Liver (tissue), 9 donors: ENCODE data around the gene PPP1R12C. TPM values are rescaled to one million over a fixed set of nuclear protein-coding genes. Genes with fewer than 3 reads are reported as not detected.

Experiments
- DNase-seq: peaks from one replicate; pipeline ENCODE4 v3.0.0-alpha.2; 2017; ENCODE audit warnings: low spot score
- H3K27ac ChIP-seq, 2 donors: one replicate each; pipeline ENCODE4 v1.7.0; 2013; ENCODE audit warnings: inconsistent platforms in 2 of 2, low read length in 2 of 2, control low read depth in 1 of 2, low read depth in 1 of 2, mild to moderate bottlenecking in 1 of 2
- H3K27me3 ChIP-seq, 4 donors: one replicate each; pipeline versions ENCODE4 v1.6.1 to v1.7.0; 2013; ENCODE audit warnings: low read length in 3 of 4, inconsistent platforms in 1 of 4, mild to moderate bottlenecking in 1 of 4, moderate library complexity in 1 of 4; ENCODE audit not compliant: control insufficient read depth in 4 of 4, insufficient read depth in 4 of 4
- H3K36me3 ChIP-seq, 4 donors: one replicate each; pipeline versions ENCODE4 v1.6.1 to v1.7.0; 2013; ENCODE audit warnings: low read length in 3 of 4, mild to moderate bottlenecking in 3 of 4, low read depth in 1 of 4, moderate library complexity in 1 of 4; ENCODE audit not compliant: control insufficient read depth in 4 of 4, insufficient read depth in 3 of 4
- H3K4me1 ChIP-seq, 4 donors: one replicate each; pipeline versions ENCODE4 v1.6.1 to v1.7.0; 2013; ENCODE audit warnings: low read length in 3 of 4, mild to moderate bottlenecking in 3 of 4, moderate library complexity in 1 of 4; ENCODE audit not compliant: control insufficient read depth in 4 of 4, insufficient read depth in 4 of 4
- H3K4me3 ChIP-seq, 3 donors: one replicate each; pipeline versions ENCODE4 v1.6.1 to v1.7.0; 2013; ENCODE audit warnings: low read length in 3 of 3, control low read depth in 1 of 3, low read depth in 1 of 3, mild to moderate bottlenecking in 1 of 3
- H3K9ac ChIP-seq, 2 donors: one replicate each; pipeline ENCODE4 v1.7.0; 2013; ENCODE audit warnings: low read length in 2 of 2, mild to moderate bottlenecking in 2 of 2, moderate library complexity in 2 of 2, control low read depth in 1 of 2, low read depth in 1 of 2
- H3K9me3 ChIP-seq, 4 donors: one replicate each; pipeline versions ENCODE4 v1.6.1 to v1.7.0; 2013; ENCODE audit warnings: low read length in 3 of 4; ENCODE audit not compliant: control insufficient read depth in 4 of 4
- ATF3 ChIP-seq: IDR thresholded peaks from 2 replicates; pipeline ENCODE4 v1.6.1; 2016; ENCODE audit warnings: antibody characterized with exemption
- CTCF ChIP-seq: fragments of 150-350 bp; IDR thresholded peaks from 2 replicates; pipeline ENCODE4 v1.5.1; 2017; ENCODE audit warnings: improper control_type of control experiment, low read depth, low read length; ENCODE audit not compliant: missing input control
- EGR1 ChIP-seq, 2 donors: IDR thresholded peaks; 2 replicates each; pipeline ENCODE4 v1.6.1; 2016 to 2018; ENCODE audit warnings: antibody characterized with exemption in 2 of 2, low read depth in 2 of 2
- FOXA1 ChIP-seq: IDR thresholded peaks from 2 replicates; pipeline ENCODE4 v1.6.1; 2016; ENCODE audit warnings: antibody characterized with exemption
- FOXA2 ChIP-seq: IDR thresholded peaks from 2 replicates; pipeline ENCODE4 v1.6.1; 2016; ENCODE audit warnings: antibody characterized with exemption
- GABPA ChIP-seq, 2 donors: IDR thresholded peaks in 1 of 2; conservative IDR thresholded peaks in 1 of 2; 2 replicates each; pipeline ENCODE4 v1.6.1; 2016; ENCODE audit warnings: antibody characterized with exemption in 2 of 2, mild to moderate bottlenecking in 1 of 2, moderate library complexity in 1 of 2
- HNF4G ChIP-seq: IDR thresholded peaks from 2 replicates; pipeline ENCODE4 v1.6.1; 2016; ENCODE audit warnings: antibody characterized with exemption
- JUND ChIP-seq, 2 donors: IDR thresholded peaks; 2 replicates each; pipeline ENCODE4 v1.6.1; 2016; ENCODE audit warnings: antibody characterized with exemption in 2 of 2
- NR2F2 ChIP-seq: IDR thresholded peaks from 2 replicates; pipeline ENCODE4 v1.6.1; 2016; ENCODE audit warnings: antibody characterized with exemption
- RAD21 ChIP-seq, 2 donors: IDR thresholded peaks; 2 replicates each; pipeline ENCODE4 v1.6.1; 2016; ENCODE audit warnings: antibody characterized with exemption in 2 of 2, mild to moderate bottlenecking in 2 of 2
- SP1 ChIP-seq: IDR thresholded peaks from 2 replicates; pipeline ENCODE4 v1.6.1; 2018; ENCODE audit warnings: antibody characterized with exemption, mild to moderate bottlenecking
- TAF1 ChIP-seq: conservative IDR thresholded peaks from 2 replicates; pipeline ENCODE4 v1.6.1; 2016; ENCODE audit warnings: antibody characterized with exemption, mild to moderate bottlenecking
- YY1 ChIP-seq: IDR thresholded peaks from 2 replicates; pipeline ENCODE4 v1.6.1; 2016; ENCODE audit warnings: antibody characterized with exemption, mild to moderate bottlenecking
- ZBTB33 ChIP-seq: IDR thresholded peaks from 2 replicates; pipeline ENCODE4 v1.6.1; 2016; ENCODE audit warnings: antibody characterized with exemption
- WGBS: extraction: QIAGEN DNeasy Blood & Tissue Kit; methylation state at CpG from one replicate; pipeline ENCODE4 v1.1.7; 2013; 5-methylcytosine and 5-hydroxymethylcytosine counted together
- polyA plus RNA-seq, 2 donors: library from polyadenylated mRNA; stranded (reverse) in 1 of 2; unstranded in 1 of 2; fragments of 200-250 nt in 1 of 2; fragments of >200 nt in 1 of 2; fragmentation: Nextera tagmentation in 1 of 2; extraction: Ambion mirVana in 1 of 2; gene quantifications; one replicate each; pipeline versions ENCODE4 v1.2.1 to v1.2.3, GENCODE V29; 2013 to 2015
- total RNA-seq, 2 donors: library from RNA; depleted of rRNA; stranded (reverse); fragments of >200 nt; gene quantifications; one replicate each; pipeline ENCODE4 v1.2.3, GENCODE V29; 2014
- TF ChIP-seq, protein P1 (sequence below): IDR thresholded peaks from 2 replicates; pipeline ENCODE4 v1.6.1; 2016; ENCODE audit warnings: antibody characterized with exemption, mild to moderate bottlenecking
- TF ChIP-seq, protein P2 (sequence below): IDR thresholded peaks from 2 replicates; pipeline ENCODE4 v1.6.1; 2016; ENCODE audit warnings: antibody characterized with exemption
- donor health status: healthy.
- donor health status: healthy.
- donor health status: healthy.
- donor health status: healthy.
- donor health status: healthy.

Gene PPP1R12C
- total and polyA plus RNA-seq, 4 donors: 7.4 to 35.8 (median 24.9) TPM

- Histone ChIP-seq H3K9me3 (no peaks in the 10 kb centered on the region), H3K4me1 (no peaks in the 10 kb centered on the region), H3K9ac (no peak overlapping the region), H3K36me3 (peaks cover 19 to 57% (median 36%) of the 10 kb centered on the region in 4 donors), H3K4me3 (no peak overlapping the region), H3K27ac (no peak overlapping the region), H3K27me3 (no peaks in the 10 kb centered on the region)
- 95% methylated on average over 12 of the region's 12 CpGs for WGBS
- no peak for DNase-seq
- TF ChIP-seq ZBTB33 (no peak), NR2F2 (no peak), YY1 (no peak)
Measured at GRCh38 chr19:55047951-55048350, 69.5 kb downstream of the PPP1R12C start.

DNA sequence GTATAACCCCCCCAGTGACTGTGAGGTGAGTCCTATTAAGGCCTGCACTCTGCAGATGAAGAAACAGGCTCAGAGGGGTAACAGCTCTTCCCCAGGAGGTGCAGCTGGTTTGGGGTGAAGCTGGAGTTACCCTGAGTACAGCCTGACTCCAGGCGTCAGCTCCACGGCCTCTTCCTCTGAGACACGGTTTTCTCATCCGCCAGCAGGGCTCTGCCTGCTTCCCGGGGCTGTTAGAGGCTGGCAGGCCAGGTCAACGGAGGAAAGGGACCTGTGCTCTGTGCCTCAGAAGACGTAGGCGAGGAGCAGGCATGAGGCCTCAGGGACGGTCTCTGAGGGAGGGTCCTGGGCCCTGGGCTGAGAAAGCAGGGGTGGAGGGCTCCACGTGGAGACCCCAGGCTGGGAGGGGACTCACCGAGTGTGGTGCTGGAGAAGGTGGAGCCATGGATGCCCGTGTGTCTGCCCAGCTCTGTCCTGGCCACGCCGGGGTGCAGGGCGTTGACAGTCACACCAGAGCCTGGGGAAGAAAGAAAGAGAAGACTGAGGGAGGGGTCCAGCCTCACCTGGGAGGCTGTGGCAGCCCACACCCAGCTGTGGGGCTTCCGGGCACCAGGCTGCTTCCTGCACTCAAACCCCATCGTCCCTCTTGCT, 70.3 kb downstream of the PPP1R12C start:
- H3K27ac ChIP-seq: no peak overlapping the region
- TF ChIP-seq ZBTB33 (no peak), JUND (IDR thresholded peaks at IDR 0.05) (no peak), ATF3 (no peak), TAF1 (no peak), GABPA (IDR thresholded peaks at IDR 0.05 in 1 of 2, conservative IDR thresholded peaks at IDR 0.05 in 1 of 2) (no peak), FOXA1 (no peak), FOXA2 (no peak), EGR1 (IDR thresholded peaks at IDR 0.05; ENCODE audit: low read depth in 2 of 2) (no peak), NR2F2 (no peak), YY1 (no peak), SP1 (no peak), CTCF (no peak), HNF4G (no peak), RAD21 (IDR thresholded peaks at IDR 0.05) (no peak)
- TF ChIP-seq, protein P1, sequence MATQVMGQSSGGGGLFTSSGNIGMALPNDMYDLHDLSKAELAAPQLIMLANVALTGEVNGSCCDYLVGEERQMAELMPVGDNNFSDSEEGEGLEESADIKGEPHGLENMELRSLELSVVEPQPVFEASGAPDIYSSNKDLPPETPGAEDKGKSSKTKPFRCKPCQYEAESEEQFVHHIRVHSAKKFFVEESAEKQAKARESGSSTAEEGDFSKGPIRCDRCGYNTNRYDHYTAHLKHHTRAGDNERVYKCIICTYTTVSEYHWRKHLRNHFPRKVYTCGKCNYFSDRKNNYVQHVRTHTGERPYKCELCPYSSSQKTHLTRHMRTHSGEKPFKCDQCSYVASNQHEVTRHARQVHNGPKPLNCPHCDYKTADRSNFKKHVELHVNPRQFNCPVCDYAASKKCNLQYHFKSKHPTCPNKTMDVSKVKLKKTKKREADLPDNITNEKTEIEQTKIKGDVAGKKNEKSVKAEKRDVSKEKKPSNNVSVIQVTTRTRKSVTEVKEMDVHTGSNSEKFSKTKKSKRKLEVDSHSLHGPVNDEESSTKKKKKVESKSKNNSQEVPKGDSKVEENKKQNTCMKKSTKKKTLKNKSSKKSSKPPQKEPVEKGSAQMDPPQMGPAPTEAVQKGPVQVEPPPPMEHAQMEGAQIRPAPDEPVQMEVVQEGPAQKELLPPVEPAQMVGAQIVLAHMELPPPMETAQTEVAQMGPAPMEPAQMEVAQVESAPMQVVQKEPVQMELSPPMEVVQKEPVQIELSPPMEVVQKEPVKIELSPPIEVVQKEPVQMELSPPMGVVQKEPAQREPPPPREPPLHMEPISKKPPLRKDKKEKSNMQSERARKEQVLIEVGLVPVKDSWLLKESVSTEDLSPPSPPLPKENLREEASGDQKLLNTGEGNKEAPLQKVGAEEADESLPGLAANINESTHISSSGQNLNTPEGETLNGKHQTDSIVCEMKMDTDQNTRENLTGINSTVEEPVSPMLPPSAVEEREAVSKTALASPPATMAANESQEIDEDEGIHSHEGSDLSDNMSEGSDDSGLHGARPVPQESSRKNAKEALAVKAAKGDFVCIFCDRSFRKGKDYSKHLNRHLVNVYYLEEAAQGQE: no peak
- TF ChIP-seq, protein P2, sequence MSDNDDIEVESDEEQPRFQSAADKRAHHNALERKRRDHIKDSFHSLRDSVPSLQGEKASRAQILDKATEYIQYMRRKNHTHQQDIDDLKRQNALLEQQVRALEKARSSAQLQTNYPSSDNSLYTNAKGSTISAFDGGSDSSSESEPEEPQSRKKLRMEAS: no peak
- no peak overlapping the region for H3K9ac ChIP-seq
- DNase-seq: no peak
- H3K4me3 ChIP-seq: no peak overlapping the region
- 94% methylated on average over 17 of the region's 17 CpGs for WGBS
- no peaks in the 10 kb centered on the region for H3K4me1 ChIP-seq
- H3K36me3 ChIP-seq: peaks cover 19 to 61% (median 36%) of the 10 kb centered on the region in 4 donors
- H3K9me3 ChIP-seq: no peaks in the 10 kb centered on the region
- no peaks in the 10 kb centered on the region for H3K27me3 ChIP-seq
